GM11168 (cell line): ENCODE data around the gene PHACTR4.
"Not testable (repeated sequence)": the region's sequence is repeated elsewhere in the genome, so short reads cannot be mapped to it uniquely, and the experiment has no call there.

ENCODE experiments used
- in situ Hi-C: fragments of 300-500 bp; cut with MboI; formaldehyde crosslinking; loops from one replicate; pipeline ENCODE4 v1.12.0; 2022; ENCODE audit warnings: low sequenced_read_pairs; ENCODE audit not compliant: unreplicated experiment

Gene PHACTR4

DNA sequence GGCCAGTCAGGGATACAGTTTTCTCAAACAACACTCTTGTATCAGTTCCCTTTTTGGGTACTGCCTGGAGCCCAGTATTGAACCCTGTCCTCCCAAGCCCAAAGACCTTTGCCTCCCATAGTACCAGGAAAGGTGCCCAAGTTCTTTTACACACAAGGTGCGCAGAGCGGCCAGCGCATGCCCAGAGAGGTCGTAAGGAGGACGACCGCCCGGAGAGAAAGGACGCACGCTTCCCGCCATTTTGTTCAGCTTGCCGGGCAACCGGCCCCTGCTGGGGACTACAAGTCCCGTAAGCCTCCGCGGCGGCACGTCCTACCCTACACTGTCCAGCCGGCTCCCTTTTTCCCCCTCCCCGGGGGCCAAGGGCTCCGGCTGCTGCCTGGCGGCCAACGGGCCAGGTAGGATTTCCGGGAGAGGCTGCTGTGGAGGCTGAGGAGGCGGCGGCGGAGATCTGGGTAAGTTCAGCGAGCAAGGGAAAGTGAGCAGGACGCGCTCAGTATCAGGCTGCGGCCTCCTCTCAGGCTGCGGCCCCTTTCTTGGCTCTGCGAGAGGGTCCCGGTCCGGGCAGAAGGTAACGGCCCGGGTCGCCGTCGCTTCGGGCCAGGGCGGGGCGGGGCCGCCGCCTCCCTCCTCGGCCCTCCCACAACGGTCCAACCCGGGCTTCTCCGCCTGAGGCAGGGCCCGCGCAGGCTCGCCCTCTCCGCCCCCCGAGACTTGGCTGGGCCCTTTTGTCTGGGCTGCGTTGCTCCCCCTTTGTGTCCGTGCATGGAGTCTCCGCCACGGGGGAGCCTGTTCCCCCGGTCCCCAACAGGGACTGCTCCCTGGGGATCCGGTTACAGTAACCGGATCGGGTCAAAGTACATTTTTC is at the start of gene PHACTR4:
Gene PHACTR4, plus strand, starts transcription at position 370 of the 868 bp plus-strand sequence. CDS start 37,708 bp downstream, outside the sequence.
- in situ Hi-C loops = no loop called here

DNA sequence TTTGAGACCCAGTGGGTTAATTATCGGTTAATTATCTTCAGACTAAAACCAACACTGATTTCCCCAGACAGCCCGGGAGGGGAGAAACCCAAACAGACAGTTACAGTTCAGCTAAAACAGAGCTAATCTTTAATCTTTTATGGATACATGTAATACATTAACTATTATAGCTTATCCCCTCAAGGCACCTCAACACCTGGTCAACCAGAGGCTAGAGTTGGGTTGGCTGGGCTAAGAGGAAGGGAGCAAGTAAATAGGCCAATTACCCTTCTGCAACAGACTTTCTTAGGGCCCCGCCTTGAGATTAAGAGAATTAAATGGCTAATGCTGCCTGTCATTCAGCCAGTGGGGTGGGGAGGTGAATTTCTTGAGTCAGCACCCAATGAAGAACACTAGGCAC is 47.3 kb upstream of the PHACTR4 start:
- in situ Hi-C loops = no loop called here

DNA sequence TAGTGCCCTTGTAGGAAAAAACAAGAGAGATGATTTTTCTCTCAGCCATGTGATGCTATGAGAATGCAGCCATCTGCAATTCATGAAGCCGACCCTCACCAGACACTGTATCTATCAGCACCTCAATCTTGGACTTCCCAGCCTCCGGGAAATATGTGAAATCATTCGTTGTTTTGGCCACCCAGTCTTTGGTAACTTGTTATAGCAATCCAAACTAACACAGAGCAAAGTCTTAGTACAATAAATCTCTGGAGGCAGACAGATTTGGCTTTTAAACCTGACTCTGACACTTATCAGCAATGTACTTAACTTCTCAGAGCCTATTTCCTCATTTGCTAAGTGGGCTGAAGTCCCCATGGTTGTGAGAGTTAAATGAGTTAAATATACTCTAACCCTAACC is 45.8 kb upstream of the PHACTR4 start:
- in situ Hi-C loops = no loop called here

DNA sequence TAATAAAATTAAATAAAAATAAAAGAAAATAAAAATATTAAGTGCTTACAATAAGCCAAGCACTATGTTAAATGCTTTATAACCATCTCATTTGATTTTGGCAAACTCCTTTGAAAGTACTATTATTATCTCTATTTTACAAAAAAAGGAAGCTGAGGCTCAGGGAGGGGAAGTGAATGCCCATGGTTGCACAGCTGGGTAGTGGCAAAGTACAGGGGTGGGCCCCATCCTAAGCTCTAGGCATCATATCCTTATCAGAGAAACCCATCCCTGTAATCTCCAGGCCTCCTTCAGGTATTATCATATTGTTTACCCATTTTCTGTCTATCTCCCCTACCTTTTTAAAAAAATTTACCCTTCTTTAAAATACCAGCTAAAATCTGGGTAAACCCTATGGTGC is 43.0 kb upstream of the PHACTR4 start:
- in situ Hi-C loops = no loop called here

DNA sequence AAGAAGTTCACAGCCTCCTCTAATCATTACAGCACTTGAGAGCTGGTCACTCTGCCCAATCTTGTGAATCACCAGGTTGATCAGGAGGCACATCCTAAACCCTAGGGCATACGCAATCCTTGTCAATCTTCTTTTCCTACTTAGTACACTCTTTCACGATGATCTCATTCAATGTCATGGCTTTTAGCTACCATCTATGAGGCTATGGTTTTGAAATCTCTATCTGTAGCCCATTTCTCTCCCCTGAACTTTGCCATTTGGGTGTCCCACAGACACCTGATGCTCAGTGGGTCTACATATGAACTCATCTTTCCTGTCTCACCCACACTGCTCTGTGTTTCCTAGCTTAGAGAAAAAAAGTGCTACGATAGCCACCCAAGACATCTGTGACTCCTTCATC is 42.6 kb upstream of the PHACTR4 start:
- in situ Hi-C loops = no loop called here

DNA sequence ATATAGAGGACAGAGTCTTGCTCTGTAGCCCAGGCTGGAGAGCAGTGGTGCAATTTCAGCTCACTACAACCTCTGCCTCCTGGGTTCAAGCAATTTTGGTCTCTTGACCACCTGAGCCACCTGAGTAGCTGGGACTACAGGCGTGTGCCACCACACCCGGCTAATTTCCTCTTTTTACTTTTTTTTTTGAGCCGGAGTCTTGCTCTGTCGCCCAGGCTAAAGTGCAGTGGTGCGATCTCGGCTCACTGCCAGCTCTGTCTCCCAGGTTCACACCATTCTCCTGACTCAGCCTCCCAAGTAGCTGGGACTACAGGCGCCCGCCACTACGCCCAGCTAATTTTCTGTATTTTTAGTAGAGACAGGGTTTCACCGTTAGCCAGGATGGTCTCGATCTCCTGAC is 42.1 kb upstream of the PHACTR4 start:
- in situ Hi-C loops = not testable (repeated sequence)

DNA sequence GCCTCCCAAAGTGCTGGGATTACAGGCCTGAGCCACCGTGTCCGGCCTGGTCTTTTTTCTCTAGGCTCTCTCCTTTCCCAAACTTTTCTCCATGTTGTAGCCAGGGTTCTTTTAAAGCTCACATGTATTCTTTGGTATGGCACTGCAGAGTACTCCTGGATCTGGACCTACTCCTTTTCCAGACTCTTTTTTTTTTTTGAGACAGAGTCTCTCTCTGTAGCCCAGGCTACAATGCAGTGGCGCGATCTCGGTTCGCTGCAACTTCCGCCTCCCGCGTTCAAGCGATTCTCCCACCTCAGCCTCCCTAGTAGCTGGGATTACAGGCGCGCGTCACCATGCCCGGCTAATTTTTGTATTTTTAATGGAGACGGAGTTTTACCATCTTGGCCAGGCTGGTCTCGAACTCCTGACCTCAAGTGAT is 41.3 kb upstream of the PHACTR4 start:
- in situ Hi-C loops = no loop called here

DNA sequence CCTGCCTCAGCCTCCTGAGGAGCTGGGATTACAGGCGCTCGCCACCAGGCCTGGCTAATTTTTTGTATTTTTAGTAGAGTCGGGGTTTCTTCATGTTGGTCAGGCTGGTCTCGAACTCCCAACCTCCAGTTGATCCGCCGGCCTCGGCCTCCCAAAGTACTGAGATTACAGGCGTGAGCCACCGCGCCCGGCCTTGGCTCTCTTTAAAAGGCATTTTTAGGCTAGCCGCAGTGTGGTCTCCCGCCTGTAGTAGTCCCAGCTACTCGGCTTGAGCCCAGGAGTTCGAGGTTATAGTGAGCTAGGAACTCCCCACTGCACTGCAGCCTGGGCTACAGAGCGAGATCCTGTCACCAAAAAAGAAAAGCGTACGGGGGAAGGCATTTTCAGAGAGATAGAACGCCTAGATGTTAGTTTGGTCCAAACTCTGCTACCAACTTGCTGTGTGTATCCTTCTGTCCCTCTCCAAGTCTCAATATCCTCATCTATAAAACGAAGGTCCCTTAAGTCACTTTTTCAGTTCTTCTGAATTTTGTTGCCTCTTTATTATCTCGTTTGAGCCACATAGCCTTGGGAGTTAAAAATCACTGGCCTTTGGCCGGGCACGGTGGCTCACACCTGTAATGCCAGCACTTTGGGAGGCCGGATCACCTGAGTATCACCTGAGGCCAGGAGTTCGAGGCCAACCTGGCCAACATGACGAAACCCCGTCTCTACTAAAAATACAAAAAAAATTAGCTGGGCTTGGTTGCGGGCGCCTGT is 40.0 kb upstream of the PHACTR4 start:
- in situ Hi-C loops = no loop called here

DNA sequence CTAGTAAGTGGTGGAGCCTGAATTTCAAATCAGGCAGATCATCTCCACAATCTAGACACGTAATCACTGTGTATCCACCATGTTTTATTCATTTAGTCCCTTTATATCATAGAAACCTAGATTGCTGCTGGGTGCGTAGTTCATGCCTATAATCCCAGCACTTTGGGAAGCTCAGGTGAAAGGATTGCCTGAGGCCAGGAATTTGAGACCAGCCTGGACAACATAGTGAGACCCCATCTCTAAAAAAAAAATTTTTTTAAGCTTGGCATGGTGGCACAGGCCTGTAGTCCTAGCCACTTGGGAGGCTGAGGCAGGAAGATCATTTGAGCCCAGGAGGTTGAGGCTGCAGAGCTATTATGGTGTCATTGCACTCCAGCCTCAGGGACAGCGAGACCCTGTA is 30.6 kb upstream of the PHACTR4 start:
- in situ Hi-C loops = no loop called here

DNA sequence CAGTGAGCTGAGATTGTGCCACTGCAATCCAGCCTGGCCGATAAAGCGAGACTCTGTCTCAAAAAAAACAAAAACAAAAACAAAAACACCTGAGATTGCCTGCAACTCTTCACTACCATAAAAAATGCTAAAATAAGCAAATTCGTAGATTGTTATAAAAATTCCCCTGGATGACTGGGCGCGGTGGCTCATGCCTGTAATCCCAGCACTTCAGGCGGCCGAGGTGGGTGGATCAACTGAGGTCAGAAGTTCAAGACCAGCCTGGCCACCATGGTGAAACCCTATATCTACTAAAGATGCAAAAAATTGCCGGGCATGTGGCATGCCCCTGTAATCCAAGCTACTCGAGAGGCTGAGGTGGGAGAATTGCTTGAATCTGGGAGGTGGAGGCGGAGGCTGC is 30.0 kb upstream of the PHACTR4 start:
- in situ Hi-C loops = no loop called here

DNA sequence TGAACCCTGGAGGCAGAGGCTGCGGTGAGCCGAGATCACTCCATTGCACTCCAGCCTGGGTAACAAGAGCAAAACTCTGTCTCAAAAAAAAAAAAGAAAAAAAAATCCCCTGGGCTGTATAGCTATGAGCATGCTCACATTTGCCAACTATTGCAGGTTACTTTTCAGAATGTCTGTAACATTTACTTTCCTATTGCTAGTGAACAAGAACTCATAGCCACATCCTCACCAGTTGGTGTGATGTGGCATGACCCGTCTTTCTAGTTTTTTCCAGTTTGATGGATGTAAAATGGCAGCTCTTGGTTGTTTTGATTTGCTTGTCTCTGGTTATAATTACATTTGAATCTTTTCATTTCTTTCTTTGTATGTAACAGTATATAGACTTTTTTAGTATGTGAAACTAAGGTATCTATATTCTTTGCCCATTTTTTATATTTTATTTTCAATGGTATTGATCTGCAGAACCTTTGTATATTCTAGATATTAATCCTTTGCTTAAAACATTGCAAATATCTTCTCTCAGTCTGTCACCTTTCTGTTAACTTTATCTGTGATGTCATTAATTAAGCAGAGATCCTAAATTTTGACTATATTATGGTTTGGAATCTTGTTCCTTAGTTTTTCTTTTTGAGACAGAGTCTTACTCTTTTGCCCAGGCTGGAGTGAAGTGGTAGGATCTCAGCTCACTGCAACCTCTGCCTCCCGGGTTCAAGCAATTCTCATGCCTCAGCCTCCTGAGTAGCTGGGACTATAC is 29.1 kb upstream of the PHACTR4 start:
- in situ Hi-C loops = no loop called here

DNA sequence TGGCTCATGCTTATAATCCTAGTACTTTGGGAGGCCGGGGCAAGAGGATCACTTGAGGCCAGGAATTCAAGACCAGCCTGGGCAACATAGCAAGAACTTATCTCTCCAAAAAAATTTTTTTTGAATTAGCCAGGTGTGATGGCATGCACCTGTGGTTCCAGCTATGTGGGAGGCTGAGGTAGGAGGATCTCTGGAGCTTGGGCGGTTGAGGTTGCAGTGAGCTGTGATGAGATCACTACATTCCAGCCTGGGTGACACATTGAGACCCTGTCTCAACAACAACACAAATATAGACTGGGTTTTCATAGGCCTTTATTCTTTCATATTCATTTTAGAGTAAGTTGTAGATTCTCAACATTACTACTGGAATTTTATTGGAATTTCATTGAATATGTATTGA is 27.9 kb upstream of the PHACTR4 start:
- in situ Hi-C loops = no loop called here

DNA sequence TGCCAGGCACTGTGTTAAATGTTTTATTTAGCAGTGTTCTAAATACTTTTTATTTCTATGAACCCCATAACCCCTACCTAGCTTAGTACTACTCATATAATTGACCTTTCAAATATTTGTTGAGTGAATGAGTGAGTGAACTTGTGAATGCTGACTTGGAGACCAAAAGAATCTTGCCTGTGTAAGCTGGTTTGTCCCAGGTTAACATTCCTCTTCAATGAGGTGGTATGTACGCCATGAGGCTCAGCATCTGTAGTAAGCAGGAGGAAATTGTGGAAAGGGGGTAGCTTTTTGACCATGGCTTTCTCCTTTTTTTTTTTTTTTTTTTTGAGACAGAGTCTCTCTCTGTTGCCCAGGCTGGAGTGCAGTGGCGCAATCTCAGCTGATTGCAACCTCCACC is 26.1 kb upstream of the PHACTR4 start:
- in situ Hi-C loops = no loop called here

DNA sequence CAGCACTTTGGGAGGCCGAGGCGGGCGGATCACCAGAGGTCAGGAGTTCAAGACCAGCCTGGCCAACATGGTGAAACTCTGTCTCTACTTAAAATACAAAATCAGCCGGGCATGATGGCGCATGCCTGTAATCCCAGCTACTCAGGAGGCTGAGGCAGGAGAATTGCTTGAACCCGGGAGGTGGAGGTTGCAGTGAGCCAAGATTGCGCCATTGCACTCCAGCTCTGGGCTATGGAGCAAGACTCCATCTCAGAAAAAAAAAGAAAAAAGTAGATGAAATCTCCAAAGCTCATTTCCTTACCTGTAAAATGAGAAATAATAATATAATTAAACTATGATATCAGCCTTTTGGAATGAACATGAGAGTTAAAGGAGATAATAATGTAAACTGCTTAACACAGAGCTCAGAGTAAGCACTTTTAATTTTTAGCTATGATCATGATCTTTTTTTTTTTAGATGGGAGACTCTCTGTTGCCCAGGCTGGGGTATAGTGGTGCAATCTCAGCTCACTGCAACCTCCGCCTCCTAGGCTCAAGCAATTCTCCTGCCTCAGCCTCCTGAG is 16.2 kb upstream of the PHACTR4 start:
- in situ Hi-C loops = not testable (repeated sequence)

DNA sequence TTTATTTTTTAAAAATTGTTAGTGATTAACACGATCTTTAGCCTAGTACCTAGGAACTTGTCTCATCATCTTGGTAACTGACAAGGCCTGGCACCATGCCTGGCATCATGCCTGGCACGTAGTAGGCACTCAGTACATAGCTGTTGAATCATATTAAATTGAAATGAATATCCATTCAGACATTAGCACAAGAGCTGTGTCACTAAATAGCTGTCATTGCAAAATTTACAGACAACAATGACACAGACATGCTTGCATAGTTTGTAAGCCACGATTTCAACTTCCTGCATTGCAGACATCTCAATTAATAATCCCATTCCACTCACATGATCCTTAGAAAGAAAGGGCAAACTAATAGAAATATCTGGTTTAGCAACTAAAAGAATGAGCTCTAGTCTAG is 15.4 kb upstream of the PHACTR4 start:
- in situ Hi-C loops = no loop called here

DNA sequence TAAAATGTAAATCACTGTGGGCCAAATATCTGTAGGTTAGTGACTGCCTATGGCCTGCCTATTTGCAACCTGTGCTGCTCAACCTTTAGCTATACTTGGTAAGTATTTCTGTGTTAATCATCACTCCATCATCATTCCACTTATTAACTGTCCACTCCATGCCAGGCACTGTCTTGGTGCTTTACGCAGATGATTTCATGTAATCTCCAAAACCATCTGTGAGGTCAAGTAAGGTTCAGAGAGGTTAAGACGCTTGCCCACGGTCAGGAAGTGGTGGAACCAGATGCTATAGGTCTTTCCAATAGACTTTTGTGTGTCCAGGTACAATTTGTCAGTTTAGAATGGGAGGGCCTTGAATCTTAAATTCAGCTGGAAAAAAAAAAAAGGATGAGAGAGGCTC is 10.8 kb upstream of the PHACTR4 start:
- in situ Hi-C loops = no loop called here

DNA sequence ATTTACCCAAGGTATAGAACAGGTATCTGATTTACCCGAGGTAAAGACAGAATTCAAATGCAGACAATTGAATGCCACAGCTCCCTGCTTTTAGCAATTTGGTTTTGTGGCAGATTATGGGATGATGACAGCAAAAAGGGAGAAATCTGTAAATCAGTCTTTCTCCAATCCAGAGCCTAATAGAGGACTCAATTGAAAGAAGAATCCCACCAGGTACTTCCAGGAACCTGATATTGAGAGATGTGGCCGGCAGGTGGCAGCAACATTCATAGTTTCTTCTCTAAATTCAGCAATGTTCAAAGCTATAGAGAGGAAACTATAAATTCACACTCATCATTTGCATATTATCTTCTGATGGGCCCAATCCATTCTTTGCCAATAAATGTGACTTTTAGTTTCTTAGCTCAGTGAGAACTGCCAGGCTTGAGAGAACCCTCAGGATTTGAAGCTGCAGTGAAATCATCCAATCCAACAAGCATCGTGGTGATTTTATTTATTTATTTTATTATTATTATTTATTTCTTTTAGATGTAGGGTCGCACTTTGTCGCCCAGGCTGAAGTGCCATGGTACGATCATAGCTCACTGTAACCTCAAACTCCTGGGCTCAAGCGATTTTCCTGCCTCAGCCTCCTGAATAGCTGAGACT is 9.8 kb upstream of the PHACTR4 start:
- in situ Hi-C loops = no loop called here

DNA sequence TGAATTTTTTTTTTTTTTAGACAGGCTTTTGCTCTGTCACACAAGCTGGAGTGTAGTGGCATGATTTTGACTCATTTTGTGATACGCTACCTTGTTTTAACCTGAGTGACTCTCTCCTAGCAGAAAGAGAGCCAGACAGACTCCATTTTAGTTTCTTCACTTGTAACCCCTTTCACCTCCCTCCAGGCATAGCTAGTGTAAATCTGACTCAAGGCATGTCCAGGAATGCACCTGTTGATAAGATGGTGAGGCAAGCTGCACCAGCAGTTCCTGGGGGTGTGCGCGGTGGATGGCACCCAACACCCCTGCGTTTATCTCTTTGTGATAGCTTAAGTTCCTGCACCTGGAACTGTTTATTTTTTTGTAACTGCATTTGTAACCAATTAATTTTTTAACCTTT is 4.7 kb upstream of the PHACTR4 start:
- in situ Hi-C loops = no loop called here

DNA sequence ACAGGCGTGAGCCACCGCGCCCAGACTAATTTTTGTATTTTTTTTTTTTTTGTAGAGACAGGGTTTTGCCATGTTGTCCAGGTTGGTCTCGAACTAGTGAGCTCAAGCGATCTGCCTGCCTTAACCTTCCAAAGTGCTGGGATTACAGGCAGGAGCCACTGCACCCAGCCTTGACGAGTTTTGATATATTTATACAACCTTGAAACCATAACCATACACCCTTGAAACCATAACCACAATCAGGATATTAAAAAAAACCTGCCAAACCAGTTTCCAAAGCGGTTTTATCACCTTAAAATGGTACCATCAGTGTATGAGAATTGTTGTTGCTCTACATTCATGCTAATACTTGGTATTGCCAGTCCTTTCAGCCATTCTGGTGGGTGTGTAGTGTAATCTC is 3.7 kb upstream of the PHACTR4 start:
- in situ Hi-C loops = no loop called here

DNA sequence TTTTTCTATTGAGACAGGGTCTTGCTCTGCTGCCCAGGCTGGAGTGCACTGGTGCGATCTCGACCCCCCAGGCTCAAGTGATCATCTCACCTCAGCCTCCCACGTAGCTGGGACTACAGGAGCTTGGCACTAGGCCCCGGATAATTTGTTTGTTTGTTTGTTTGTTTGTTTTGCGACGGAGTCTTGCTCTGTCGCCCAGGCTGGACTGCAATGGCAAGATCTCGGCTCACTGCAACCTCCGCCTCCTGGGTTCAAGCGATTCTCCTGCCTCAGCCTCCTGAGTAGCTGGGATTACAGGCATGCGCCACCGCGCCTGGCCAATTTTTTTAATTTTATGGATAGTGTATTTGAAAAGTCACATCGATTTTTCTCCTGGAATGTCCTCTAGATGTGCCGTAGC is 932 bp upstream of the PHACTR4 start:
- in situ Hi-C loops = not testable (repeated sequence)
